ENCODE measurements around the gene BRD9. TPM values are rescaled to one million over a fixed set of nuclear protein-coding genes. Genes with fewer than 3 reads are reported as not detected.

Gene BRD9
- total and polyA plus RNA-seq, 2 donors (not counting 3 experiments of a cell fraction or from before 2014, with no cell fraction given): 17.6 to 67.6 TPM

DNA sequence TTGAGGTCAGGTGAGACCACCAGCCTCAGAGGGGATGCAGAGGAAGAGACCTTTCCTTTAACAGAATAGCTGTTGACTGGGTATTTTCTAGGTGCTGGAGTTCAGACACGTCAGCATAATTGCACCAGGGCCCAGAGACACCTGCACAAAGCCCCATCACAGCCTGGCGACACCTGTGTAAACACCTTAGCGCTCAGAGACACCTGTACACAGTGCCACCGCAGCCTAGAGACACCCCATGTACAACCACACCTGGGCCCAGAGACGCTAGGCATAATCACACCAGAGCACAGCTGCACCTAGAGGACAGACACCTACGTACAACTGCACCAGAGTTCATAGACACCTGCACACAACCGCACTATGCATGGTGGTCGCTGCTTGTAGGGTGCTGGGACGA is 1.1 kb upstream of the BRD9 start:
- Histone ChIP-seq H3K9me1 (replicated peaks; ENCODE audit: control insufficient read depth, extremely low read depth, insufficient read depth, low read length) (no peaks in the 10 kb centered on the region), H3K27me3 (ENCODE audit: control insufficient read depth in 2 of 2, insufficient read depth in 2 of 2, low read length in 2 of 2) (no peaks in the 10 kb centered on the region), H3K27ac (ENCODE audit: insufficient read depth, low read depth, low read length) (peak overlapping the region; percentile 17), H3K4me3 (replicated peaks in 1 of 3; ENCODE audit: insufficient read depth in 1 of 3, low read depth in 1 of 3, low read length in 3 of 3) (peak overlapping the region in 2 of 3 experiments; percentile 56 to 69), H3K79me2 (ENCODE audit: control insufficient read depth, insufficient read depth, low read length) (peaks cover 66% of the 10 kb centered on the region), H3K9ac (replicated peaks; ENCODE audit: extremely low read depth, insufficient read depth, low read length) (peak overlapping the region; percentile 72), H3K9me3 (replicated peaks; ENCODE audit: control insufficient read depth, insufficient read depth, low read length) (no peaks in the 10 kb centered on the region), H3K36me3 (ENCODE audit: control insufficient read depth in 2 of 2, extremely low read depth in 1 of 2, insufficient read depth in 2 of 2, low read length in 2 of 2) (peaks cover 0 to 14% of the 10 kb centered on the region in 2 experiments), H4K20me1 (replicated peaks; ENCODE audit: control insufficient read depth, extremely low read depth, insufficient read depth, low read length) (no peaks in the 10 kb centered on the region), H3K4me2 (ENCODE audit: insufficient read depth, low read length) (peak overlapping the region; percentile 87), H2AFZ (ENCODE audit: low read depth, low read length) (no peak overlapping the region), H3K4me1 (ENCODE audit: control insufficient read depth, extremely low read depth, insufficient read depth, low read length) (peaks cover 14% of the 10 kb centered on the region)
- TF ChIP-seq FOS (IDR thresholded peaks at IDR 0.05; ENCODE audit: borderline replicate concordance, insufficient read depth, low read length) (no peak), MYC (IDR thresholded peaks at IDR 0.05; ENCODE audit: low read depth, low read length) (no peak), JUN (IDR thresholded peaks at IDR 0.05; ENCODE audit: borderline replicate concordance, insufficient read depth, insufficient read length, low read depth) (no peak), POLR2AphosphoS5 (IDR thresholded peaks at IDR 0.05; ENCODE audit: insufficient read depth, low read depth, low read length) (no peak), GATA2 (IDR thresholded peaks at IDR 0.05; ENCODE audit: insufficient read depth, insufficient read length, low read depth, low read length) (no peak), EZH2 (IDR thresholded peaks at IDR 0.05; ENCODE audit: borderline replicate concordance, low read depth, low read length, severe bottlenecking) (no peak), POLR2A (IDR thresholded peaks at IDR 0.05; ENCODE audit: low read depth, low read length) (no peak)
- TF ChIP-seq, protein P1, sequence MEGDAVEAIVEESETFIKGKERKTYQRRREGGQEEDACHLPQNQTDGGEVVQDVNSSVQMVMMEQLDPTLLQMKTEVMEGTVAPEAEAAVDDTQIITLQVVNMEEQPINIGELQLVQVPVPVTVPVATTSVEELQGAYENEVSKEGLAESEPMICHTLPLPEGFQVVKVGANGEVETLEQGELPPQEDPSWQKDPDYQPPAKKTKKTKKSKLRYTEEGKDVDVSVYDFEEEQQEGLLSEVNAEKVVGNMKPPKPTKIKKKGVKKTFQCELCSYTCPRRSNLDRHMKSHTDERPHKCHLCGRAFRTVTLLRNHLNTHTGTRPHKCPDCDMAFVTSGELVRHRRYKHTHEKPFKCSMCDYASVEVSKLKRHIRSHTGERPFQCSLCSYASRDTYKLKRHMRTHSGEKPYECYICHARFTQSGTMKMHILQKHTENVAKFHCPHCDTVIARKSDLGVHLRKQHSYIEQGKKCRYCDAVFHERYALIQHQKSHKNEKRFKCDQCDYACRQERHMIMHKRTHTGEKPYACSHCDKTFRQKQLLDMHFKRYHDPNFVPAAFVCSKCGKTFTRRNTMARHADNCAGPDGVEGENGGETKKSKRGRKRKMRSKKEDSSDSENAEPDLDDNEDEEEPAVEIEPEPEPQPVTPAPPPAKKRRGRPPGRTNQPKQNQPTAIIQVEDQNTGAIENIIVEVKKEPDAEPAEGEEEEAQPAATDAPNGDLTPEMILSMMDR (IDR thresholded peaks at IDR 0.05; ENCODE audit: extremely low read depth in 1 of 2, insufficient read depth in 1 of 2, low read depth in 1 of 2, low read length in 2 of 2): no peak
- TF ChIP-seq, protein P2, sequence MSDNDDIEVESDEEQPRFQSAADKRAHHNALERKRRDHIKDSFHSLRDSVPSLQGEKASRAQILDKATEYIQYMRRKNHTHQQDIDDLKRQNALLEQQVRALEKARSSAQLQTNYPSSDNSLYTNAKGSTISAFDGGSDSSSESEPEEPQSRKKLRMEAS (IDR thresholded peaks at IDR 0.05; ENCODE audit: insufficient read depth, insufficient read length): no peak
- intact Hi-C loops (cut with micrococcal nuclease): loop anchor here (2.0 kb wide), 1 partner anchor 21 kb away; no protein-coding TSS in a partner anchor
- ChIA-PET POLR2A (no interaction called here), CTCF (interaction anchor here (4.7 kb wide), 1 partner anchor 9 kb away, joined by 29 read pairs; no protein-coding TSS in a partner anchor)
- FAIRE-seq: no peak
- BruUV-seq (replicated peaks): no TSS peak
- dilution Hi-C loops (cut with MboI; ENCODE audit: extremely low pct_ligation_motif_present, low sequenced_read_pairs): no loop called here
- no peak for DNase-seq (ENCODE audit: low read depth, low spot score)

All from endothelial cell of umbilical vein (primary cell).